Left forelimb (tissue), 1 donor: ENCODE measurements around the gene PLEKHF1.
"Not testable (repeated sequence)": the region's sequence is repeated elsewhere in the genome, so short reads cannot be mapped to it uniquely, and the experiment has no call there.

ENCODE experiments used
- DNase-seq: peaks from one replicate; pipeline ENCODE4 v3.0.0-alpha.2; 2018; ENCODE audit warnings: low spot score

The PLEKHF1 gene, protein sequence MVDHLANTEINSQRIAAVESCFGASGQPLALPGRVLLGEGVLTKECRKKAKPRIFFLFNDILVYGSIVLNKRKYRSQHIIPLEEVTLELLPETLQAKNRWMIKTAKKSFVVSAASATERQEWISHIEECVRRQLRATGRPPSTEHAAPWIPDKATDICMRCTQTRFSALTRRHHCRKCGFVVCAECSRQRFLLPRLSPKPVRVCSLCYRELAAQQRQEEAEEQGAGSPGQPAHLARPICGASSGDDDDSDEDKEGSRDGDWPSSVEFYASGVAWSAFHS

DNA sequence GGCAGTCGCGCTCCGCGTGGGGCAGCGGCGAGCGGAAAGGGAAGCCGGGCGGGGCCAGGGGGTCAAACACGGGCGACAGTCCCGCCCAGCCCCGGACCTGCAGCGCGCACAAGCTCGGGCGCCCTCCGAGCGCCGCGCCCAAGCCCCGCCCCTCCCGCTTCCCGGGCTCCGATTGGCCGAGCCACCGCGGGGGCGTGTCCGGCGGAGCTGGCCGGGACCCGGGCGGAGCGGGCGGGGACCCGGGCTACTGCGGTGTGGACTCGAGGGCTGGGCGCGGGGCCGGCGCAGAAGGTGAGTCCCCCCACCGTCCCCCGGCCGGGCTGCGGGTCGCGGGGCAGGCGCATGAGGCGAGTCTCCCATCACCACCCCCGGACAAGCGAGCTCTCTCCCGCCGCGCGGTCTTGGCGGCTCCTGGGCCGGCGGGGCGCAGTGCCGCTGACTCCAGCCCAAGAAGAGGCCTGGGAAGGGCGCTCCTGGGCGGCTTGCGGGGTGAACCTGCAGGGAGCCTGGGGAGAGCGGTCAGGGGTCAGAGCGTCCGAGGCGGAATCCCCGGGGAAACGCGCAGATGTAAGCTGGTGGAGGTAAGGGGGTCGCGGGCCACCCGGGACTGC lies at the start of gene PLEKHF1:
Gene PLEKHF1, plus strand, starts transcription at position 247 of the 611 bp plus-strand sequence. CDS start 8,379 bp downstream, outside the sequence.
- peak; percentile 90 for DNase-seq

GRCh38 chr19:29615891-29616425 lies 49.3 kb upstream of the PLEKHF1 start:
- no peak for DNase-seq

GRCh38 chr19:29616541-29616940 lies 48.7 kb upstream of the PLEKHF1 start:
- no peak for DNase-seq

DNA sequence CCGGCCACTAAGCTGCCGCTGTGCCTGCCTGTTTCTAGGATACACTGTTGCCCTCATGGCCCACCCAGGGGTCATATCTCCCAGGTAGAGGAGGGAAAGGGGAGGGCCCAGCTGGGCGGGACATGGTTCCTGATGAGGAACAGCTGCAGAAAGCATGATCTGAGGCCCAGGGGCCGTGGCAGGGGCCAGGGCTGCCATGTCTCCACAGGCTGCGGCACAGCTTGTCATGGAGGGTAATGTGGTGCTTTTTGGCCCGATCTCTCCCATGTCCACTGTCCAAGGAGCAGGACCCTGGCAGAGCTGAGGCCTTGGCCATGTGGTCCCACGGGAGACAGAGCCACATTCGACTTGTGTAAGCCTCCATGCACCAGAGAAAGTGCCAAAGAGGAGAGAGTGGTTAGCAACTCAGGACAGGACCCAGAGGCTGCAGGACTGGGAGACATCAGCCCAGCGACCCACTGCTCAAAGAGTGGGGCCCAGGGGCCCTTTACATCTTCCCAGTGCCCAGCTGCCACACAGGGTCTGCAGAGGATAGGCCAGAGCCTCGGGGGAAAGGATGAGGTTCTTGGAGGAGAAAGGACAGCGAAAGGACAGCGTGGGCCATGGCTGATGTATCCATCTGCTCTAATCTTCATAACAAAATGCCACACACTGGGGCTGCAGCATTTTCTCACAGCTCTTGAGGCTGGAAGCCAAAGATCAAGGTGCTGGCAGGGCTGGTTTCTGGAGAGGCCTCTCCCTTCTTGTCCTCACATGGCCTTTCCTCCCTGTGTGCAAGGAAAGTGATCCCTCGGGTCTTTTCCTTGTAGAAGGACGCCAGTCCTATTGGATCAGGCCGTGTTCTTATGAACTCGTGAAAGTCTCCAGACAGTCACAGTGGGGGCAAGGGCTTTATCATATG lies 47.6 kb upstream of the PLEKHF1 start:
- DNase-seq, result no peak

DNA sequence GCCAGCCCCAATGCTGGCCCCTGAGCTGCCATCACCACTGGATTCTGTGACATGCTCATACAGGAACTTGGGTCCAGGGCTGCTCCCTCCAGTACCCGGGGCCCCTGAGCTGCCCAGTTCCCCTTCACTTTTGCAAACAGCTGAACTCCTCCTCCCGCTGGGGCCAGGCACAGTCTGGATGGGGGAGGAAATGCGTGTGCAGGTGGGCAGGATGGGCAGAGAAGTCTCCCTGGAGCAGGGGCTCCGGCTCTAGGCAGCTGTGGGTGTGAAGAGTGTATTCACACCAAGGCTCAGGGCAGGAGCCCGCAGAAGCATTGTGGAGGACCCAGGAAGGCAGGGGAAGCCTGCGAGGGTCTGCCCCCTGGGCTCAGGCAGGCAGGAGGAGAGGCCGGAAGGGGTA lies 46.8 kb upstream of the PLEKHF1 start:
- DNase-seq, result no peak

DNA sequence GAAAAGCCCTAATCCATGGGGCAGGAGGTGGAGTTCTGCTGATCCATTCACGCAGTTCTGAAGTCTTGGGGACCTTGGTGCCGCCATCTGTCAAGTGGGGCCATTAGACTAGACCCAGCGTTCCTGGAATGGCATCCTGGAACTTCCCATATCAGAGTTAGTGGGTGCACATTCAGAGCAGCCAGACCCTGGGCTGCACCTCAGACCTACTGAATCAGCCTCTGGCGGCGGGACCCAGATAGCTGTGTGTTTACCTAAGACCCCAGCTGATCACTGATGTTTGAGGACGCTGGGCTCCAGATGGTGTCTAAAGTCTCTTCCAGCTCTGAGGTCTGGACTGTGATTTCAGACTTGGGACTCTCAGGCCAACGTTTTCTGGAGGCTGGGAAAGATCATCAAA lies 46.4 kb upstream of the PLEKHF1 start:
- no peak for DNase-seq

DNA sequence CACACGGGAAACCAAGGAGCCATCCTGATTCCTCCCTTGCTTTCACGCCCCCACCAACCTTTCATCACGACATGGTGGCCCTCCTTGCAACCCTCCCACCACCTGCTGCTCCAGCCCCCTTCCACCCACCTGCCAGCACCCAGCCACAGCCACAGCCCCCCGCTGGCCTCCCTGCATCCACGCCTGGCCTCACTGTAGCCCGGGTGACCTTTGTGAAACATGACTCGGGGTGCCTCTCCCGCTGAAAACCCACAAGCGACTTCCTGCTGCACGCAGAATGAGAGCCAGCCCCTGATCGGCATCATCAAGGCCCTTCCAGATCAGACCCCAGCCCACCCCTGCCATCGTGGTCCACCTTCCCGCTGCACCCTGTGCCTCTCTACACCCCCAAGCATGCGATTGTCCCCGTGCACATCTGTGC lies 44.3 kb upstream of the PLEKHF1 start:
- no peak for DNase-seq

DNA sequence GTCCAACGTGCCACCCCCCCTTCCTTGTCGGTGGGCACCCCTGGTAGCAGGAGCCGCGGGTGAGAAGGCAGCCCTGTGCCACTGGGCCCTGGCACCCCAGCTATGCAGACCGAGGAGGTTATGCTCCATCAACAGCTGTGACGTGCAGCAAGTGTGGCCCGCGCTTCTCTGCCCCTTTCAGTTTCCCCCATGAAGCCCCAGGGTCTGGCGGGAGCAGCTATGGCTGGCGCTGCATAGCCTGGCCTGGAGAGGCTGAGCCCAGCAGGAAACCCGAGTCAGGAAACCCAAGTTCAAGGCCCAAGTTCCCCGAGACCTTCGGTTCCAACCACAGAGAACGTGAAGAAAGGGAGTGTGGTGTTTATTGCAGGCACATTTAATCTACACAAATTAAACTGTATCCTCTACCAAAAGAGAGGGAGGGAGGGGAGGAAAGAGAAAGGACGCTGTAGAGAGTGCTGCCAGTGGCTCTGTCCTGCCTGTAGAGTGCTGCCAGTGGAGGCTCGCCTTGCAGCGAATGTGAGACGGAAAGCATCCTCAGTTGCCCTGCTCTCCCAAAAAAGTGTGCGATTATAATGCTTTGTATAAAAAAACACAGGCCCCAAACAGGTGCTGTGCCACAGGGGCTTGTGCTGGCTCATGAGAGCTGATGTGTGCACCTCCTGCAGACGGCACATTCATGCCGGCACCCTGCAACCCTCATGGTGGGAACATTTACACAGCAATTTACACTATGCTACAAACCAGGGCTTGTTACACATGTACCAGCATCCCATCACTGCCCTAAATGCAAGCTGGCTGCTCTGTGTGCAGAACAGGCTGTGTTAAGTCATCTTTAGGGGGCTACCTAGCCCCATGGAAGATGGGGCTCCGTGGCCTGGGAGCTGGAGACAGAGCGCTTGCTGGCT lies 42.8 kb upstream of the PLEKHF1 start:
- DNase-seq, result no peak

DNA sequence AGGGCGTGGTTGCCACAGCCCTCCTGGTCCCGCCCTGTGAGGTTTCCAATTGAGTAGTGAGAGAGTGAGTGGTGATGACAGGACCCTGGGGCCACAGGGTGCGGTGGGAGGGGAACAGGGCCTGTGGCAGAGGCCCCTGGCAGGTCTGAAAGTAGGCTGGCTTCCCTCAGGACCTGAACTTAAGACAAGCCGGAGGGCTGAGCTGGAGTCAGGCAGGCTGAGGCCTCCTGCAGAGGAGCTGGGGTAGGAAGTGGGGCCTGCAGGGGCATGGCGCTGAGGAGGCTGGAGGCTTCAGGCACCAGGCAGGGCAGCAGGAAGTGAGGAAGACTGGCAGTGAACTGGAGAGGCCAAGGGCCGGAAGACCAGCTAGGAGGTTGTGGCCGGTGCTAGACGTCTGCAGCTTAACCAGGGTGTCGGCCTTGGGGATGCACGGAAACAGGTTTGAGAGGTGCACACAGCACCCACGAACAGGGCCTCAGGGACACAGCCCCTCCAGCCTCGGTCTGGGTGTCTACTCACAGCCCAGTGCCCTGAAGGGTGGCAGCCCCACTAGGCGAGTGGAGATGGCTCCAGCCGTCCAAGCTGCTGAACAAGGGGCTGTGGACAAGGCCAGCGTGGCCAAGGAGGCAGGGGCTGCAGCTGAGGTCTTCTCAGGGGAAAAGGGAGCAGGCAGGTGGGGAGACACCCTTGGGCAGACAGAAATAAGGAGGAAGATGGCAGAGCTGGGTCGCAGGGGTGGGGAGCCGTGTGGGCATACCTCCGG lies 41.4 kb upstream of the PLEKHF1 start:
- DNase-seq, result no peak

DNA sequence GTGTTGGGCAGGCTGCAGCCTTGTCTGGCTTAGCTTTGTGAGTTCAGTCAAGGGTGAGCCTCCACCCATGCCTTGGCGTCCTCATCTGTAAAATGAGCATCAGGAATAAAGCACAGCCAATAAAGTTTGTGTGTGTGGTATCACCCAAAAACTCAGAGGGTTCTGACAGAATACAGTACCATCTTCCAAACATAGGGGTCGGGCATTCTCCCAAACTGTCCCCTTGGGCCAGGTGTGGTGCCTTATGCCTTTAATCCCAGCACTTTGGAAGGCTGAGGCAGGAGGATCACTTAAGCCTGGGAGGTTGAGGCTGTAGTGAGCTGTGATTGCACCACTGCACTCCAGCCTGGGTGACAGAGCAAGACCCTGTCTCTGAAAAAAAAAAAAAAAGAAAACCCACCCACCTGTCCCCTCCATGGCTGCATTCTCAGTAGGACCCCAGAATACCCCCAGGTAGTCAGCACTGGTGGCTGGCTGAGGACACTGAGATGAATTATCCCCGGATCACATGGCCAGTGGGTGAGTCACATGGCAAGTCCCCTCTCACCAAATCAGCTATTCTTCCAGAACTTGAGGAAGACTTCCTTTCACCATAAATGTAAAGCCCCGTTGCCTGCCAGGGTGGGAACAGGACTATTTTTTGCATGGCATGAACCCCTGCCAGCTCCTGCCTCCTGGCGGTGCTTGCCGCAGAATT lies 40.6 kb upstream of the PLEKHF1 start:
- DNase-seq, result no peak

DNA sequence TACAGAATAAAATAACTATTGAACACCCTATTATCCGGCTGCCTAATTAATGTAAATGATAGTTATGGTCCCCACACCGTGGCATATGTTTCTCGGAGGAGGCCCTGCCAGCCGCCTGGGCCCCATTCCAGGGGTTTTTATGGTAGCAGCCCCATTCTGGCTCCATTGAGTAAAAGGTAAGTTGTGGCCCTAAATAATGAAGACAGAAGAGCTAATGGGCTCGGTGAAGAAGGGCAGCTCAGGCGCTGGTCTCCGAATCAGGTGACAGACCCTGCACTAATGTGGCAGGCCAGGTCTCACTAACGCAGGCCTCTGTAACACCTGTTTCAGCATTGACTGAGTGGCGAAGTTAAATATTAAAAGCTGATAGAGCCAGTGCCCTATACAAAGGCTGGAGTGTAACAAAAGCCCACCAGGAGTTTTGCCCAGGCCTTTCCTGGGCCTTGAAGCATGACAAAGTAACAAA lies 40.0 kb upstream of the PLEKHF1 start:
- no peak for DNase-seq

DNA sequence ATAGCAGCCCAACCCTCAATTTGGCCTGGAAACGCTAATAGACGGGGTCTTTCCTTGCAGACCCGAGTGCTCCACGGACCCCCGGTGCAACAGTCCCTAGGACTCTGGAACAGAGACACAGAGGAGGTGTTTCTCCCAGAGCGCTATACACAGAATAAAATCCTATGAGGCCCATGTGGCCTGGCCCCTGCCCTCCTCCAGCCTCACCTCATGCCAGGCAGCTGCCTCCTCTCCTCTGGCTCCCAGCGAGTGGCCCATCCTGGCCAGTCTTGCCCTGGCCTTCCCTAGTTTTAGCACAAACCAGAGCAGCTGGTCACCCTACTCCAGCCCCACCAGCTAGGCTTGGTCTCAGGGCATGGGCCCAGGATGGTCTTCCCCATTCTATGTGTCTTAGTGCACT lies 38.9 kb upstream of the PLEKHF1 start:
- no peak for DNase-seq

- not testable (repeated sequence) for DNase-seq
Observed at GRCh38 chr19:29626832-29627231, 38.4 kb upstream of the PLEKHF1 start.

DNA sequence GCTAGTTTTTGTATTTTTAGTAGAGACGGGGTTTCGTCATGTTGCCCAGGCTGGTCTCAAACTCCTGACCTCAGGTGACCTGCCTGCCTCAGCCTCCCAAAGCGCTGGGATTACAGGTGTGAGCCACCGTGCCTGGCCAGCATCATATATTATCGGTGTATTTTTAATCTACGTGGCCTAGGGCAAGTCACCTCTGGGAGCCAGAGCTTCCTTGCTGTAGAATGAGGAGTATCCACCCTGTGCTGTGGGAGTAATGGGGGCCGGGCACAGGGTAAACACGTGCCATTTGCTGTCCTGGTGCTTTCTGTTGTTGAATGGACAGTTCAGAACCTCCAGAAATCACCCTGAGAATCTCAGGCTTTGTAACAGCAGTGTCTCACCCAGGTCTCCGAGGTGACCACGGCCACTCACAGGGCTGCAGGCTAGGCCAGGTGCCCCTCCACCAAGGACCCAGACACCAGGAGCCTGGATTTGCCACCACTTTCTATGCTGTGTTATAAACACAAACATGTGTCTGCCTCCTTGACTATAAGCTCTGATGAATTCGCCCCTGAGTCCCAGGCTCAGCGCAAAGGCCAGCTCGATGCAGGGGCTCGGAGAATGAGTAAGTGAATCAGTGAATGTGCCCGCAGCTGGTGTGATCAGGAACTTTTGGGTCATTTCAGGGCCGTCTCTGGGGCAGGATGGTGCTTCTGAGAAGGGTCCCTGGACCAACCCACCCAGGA lies 36.4 kb upstream of the PLEKHF1 start:
- DNase-seq, result no peak

GRCh38 chr19:29629836-29630534 lies 35.3 kb upstream of the PLEKHF1 start:
- DNase-seq, result peak; percentile 47

GRCh38 chr19:29630655-29631054 lies 34.6 kb upstream of the PLEKHF1 start:
- DNase-seq, result no peak

DNA sequence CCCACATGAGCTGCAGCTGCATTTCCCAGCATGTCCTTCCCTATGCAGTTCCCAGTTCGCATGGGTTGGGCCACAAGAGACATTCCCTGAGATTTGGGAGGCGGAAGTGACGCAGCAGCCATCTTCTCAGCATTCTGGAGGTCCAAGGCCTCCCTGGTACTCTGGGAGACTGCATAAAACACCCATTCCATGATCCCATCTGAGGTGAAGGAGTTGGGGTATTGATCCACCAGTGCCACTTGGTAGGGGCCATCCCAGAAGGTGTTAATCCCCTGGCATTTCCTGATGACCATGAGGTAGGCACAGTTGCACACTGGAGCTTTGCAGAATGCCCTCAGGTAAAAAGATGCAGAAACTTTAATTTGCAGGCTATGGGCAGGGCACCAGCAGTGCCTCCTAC lies 33.8 kb upstream of the PLEKHF1 start:
- DNase-seq, result no peak

GRCh38 chr19:29634002-29634401 lies 31.3 kb upstream of the PLEKHF1 start:
- no peak for DNase-seq
